Middle frontal gyrus (tissue), 1 donor: Measurements from ENCODE around the gene ADGRD2.

Source experiments
- DNase-seq: peaks from one replicate; pipeline ENCODE4 v3.0.0-alpha.2; 2015; ENCODE audit warnings: low spot score; ENCODE audit errors: extremely low spot score

The ADGRD2 gene

DNA sequence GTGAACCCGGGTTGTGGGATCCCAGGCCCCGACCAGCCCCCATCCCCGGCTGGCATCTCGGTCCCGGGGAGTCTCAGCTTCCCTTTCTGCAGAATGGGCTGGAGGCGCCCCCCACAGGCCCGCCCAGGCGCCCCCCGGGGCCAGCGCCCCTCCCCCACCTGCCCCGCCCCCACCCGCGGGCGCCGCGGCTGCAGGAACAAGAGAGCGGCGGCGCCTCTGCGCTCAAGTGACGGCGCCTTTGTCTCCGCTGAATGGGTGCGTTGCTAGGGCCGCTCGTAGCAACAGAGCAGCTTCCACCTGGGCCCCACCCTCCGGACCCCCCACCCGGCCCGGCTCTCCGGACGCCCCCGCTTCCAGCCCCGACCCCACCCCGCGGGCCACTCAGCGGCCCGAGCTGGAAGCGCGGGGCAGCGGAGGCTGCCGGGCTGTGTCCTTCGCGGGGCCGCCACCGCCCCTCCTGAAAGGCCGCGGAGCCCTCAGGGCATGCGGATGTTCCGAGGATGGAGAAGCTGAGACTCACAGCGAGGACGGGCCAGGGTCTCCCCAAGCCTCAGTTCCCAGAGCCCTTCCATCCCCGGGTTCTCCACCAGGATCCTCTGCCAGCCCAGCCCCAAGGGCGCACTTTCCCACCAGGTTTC is 27.5 kb downstream of the ADGRD2 start:
- DNase-seq = no peak

DNA sequence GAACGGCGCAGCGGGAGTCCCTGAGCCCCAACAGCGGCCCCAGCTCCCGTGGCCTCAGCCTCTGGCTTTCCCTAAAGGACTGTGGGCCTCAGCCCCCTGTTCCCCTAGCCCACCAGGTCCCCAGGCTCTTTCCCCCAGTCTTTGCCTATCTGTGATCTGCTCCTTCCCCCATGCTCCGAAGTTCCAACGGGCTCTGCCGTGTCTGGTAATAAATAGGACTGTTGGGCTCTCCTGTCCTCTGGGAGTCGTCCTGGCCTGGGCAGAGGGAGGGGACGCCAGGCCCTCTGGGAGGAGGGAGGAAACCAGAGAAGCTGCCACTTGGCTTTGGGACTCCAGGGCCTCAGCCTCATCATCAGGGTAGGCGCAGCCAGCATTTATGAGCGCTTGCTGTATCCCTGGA is 28.1 kb downstream of the ADGRD2 start:
- DNase-seq = no peak

DNA sequence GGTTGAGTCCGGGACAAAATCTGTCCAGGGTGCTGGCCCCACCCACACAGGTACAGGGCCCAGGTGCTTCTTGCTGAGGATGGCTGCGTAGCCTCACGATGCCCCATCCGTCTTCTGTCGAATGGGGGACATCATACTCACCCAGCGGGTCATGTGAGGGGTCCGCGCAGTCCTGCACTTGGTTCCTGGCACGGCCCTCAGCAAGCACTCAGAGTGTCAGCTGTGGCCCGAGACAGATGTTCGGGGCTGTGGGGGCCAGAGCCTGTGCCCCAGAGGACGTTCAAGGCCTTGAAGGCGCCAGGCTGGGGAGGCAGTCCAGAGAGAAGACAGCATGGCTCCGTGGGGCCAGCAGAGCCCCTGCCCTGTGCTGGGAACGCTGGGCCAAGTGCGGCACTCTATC is 29.1 kb downstream of the ADGRD2 start:
- DNase-seq = no peak

DNA sequence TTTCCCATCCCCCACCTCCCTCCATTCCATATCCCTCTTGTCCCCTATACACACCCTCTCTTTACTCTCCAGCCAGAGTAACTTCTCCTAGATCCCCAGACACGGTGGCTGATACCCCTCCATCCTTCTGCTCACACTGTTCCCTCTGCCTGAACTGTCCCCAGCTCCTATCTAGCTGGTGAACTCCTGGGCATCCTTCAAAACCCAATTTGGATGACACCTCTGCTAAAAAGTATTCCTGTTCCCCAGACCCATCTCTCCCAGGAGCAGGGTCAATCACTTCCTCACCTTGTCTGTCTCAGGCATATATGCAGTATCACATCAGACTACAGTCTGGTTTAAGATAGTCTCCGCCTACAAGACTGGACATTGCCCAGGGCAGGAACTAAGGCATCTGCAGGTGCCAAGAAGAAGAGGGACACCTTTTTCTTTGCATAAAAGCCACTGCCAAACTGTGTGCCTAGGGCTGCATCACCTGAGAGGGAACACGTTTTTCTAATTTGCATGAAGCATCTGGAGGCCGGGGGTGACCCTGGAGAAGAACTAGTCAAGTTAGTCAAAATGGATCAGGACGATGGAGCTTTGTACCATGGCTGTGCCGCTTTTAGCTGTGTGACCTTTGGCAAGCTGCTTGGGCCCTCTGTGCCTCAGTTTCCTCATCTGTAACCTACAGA is 29.8 kb downstream of the ADGRD2 start:
- DNase-seq = no peak

DNA sequence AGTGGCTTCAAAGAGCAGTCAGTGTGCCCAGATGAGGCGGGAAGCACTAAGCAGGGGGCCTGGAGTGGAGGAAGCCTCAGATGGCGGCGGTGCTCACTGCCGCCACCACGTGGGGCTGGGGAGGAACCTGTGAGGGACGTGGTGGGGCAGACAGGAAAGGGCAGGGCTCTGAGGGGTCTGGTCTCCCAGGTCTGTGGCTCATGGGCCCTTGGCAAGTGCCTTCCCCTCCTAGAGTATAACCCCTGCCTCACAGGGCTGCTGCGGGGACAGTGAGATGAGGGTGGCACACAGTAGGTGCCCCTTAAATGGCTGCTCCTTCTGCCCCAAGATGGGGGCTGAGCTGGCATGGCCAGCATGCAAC is 30.4 kb downstream of the ADGRD2 start:
- DNase-seq = no peak

DNA sequence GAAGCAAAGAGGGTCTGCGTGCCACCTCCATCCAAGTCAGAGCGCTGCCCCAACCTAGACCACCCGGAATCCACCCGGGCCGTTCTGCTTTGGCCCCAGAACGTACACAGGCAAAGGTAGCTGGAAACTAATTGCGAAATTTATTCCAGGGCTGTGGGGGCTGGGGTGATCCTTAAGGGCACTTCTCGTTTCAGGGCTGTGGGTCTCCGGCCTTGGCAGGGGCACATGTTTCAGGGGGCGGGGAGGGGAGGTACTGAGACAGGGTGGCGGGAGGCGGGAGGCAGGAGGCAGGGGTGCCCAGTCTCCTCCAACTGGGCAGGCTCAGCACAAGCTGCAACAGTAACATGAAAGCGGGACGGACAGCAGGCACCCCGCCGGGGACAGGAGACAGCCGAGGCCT is 30.9 kb downstream of the ADGRD2 start:
- no peak for DNase-seq

DNA sequence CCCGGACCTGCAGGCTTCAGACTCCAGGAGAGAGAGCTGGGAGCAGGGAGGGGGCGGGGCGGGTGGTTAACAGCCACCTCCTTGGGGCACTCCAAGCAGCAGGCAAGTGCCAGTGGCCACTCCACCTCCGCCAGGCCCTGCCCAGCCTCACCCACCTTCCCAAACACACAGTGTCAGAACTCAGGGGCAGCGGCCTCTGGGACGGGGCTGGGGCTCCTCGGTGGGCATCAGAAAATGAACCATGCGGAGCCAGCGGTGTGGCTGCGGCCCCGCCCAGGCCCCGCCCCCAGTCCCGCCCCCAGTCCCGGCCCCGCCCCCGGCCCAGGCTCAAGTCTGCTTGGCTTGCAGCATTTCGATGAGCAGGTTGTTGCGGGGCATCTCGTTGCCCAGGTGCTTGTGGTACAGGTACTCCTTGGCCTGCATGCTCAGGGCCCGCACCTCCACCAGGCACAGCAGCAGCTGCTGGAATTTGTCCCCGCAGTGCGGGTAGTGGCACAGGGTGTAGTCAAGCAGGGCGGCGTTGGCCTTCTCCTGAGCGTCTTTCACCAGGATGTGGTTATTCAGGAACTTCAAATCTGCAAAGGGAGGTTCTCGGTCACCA is 32.3 kb downstream of the ADGRD2 start:
- no peak for DNase-seq

DNA sequence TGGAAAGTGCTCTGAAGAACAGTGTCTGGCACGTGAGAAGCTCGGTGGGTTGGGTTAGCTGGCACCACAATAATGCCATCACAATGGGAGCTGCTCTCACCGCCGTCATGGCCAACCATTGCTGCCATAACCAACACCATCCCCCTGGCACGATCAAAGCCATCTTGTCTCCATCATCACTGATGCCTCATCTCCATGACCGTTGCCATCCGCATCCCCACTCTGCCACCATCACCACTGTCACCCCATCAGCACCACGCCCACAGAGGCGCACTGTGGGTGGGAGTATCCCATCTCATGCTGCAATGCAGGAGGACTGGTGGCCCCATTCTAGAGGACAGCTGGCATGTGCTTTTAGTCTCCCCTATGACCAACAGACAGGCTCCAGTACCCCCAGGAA is 33.2 kb downstream of the ADGRD2 start:
- no peak for DNase-seq

DNA sequence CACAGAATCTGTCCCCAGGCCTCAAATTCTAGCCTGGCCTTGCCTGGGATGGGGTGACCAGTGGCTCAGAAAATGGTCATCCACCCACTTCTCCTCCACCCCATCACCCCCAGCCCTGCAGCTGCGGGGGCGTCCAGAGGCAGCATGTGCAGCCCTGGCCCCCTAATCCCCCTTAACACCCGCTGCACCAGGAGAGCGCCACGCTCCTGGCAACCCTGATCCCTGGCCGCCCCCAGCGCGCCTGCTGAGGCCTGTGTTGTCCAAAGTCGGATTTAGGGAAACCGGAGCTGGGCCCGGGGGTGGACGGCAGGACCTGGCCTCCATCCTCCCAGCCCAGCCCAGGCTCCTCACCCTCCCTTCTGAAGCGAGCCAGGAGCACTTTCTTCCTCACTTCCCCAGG is 35.0 kb downstream of the ADGRD2 start:
- no peak for DNase-seq

DNA sequence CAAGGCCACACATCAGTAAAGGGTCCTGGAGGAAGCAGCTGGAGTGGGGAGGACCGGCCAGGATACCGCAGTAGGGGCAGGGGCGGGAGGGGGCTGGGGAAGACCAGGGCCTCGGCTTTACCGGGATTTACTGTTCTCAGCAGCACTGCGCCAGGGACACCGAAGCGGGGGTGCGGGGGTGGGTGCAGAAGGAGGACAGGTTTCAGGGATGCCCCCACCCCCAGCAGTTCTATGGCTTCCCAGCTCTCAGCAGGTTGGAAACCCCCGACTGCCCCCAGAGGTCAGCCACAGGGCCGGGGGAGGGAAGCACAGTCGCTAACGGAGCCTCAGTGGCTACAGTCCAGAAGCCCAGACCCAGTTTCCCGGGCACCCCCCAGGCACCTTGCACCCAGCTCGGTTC is 35.7 kb downstream of the ADGRD2 start:
- DNase-seq = no peak

DNA sequence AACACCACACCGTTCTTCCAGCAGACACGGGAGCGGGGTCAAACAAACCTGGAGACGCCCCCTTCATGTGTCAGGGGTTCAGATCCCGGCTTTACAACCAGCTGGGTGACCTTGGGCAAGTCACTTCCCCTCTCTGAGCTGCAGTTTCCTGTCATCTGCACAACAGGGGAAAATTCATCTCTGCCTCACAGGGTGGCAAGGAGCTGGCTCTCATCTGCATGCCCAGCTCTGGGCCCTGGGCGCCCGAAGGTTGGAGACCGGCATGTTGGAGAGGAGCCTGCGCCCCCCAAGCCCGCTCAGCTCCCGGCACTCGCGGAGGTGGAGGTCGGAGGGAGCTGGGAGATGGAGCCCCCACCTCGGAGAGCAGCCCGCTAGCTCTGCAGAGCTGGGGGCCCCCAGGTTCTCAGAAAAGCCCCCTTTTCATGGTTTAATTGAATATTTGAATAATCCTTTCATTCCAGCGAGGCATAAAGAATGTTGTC is 36.6 kb downstream of the ADGRD2 start:
- no peak for DNase-seq

DNA sequence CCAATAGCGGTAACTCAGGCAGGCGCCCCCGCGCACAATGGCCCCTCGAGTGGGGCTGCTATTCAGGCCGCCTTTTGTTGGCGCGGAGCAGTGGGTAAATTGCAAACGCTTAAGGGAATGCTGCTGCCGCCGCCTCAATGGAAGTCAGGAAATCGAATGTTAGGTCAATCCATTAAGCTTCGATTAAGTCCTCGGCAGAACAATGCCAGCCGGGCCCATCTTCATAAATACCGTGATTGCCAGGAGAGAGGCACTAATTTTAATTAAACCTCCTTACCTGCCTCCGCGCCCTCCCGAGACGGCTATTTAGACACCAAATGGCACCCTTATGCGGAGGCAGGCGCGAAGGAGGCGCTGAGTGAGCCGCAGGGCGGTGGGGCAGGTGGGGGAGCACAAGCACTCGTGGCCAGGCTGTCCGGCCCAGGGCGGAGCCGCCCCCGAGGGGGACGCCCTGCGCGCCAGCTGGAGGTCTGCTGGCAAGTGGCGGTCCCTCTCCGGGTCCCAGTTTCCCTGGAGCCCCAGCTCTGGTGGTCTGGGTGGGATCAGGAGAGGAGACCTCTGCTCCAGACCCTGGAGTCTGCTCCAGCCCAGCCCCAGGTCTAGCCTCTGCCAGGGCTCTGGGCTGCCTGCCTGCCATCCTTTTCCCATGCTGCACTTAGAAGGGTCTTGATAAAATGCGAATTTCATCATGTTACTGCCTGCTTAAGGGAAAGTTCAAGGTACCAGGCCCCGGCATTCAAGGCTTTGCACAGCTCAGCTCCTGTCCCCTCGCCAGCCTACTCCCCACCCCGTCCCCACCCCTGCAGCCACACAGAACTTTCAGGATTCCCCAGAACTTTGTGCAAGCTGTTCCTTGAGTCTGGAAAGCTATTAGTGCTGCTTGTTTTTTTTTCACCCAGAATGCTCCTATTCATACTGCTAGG is 37.3 kb downstream of the ADGRD2 start:
- DNase-seq = no peak

DNA sequence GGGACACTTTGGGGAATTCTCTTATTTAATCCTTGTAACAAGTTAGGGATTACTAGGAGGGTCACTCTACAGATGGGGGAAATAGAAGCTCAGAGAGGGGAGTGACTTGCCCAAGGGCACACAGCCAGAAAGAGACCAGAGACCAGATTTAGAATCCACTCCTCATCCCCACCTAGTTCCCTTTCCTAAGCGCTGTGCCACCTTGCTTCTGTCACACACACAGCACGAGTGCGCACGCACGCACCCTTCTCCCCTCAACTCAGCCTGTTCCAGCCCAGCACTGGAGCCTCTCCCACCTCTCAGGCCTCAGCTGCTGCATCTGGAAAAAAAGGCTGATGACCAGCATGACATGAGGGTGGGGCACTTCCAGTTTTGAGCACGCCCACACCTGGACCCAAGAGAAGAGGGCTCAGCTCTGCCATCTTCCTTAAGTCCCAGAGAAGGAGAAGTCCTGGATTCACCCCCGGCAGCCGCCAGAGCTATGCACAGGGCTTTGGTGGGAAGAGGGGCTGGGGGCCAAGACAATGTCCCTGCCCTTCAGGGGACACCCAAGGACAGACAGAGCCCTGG is 38.5 kb downstream of the ADGRD2 start:
- no peak for DNase-seq

DNA sequence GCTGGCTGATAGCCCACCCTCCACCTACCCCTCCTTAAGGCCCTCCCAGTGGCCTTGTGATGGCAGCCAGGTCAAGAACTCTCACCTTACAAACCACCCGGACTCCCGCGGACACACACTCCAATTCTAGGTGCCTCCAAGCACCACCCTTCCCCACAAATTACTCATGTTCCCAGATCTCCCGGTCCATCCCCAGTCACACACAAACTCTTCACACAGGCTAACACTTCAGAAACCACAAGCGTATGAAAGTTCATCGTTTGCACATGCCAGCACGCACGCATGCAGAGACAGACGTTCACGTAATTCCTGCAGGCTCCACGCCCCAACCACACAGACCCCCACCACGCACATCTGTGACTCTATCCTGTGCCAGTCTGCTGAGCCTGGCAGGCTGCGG is 39.0 kb downstream of the ADGRD2 start:
- no peak for DNase-seq

DNA sequence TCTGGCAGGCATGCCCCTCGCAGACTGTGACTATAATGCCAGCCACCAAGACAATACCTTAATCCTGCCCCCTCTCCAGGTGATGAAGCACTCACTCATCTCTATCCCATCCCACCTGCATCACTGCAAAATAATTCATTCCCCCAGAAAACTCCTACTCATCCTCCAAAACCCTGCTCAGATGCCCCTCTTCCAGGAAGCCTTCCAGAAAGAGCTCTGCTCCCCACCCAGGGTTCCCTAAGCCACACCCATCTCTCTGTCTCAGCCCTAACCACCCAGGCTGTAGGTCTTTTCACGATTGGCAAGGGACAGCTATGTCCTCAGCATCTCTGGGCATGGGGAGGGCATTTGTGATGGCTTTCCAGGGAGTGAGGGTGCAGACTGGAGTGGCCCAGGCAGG is 39.8 kb downstream of the ADGRD2 start:
- no peak for DNase-seq

DNA sequence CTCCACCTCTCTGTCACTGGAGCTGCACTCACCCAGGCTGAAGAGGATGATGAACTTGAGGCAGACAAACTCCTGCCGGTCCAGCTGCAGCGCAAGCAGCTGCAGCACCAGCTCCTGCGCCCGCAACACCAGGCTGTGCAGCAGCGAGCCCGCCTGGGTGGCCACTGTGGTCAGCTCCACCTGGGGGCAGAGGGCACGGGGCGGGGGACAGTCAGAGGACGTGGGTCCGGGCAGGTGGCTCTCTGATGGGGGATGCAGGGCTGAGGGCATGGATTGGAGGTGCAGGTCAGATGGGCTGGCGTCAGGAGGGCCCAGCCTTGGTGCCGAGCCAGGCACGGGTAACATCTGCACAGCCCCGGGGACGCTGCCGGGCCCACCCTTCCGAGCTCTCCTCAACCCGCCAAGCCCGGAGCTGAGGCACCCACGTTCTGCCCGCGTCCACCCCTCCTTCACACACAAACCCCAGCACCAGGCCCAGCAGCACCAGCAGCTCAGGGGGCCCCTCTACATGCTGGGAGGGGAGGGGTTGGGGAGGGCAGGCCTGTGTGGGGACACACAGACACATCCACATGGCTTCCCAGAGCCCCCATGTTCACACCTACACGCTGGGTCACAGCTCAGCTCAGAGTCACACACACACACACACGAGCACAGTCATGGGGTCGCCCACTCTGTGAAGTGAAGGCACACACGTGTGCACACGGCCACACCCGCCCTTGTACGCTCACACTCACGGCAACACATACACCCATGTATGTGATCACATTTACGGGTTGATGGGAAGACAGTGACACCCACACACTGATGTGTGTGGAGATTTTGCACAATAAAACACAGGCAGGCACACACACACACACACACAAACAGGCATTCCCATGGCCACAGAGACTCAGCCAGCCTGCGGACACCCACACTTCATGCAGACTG is 41.1 kb downstream of the ADGRD2 start:
- DNase-seq = no peak

DNA sequence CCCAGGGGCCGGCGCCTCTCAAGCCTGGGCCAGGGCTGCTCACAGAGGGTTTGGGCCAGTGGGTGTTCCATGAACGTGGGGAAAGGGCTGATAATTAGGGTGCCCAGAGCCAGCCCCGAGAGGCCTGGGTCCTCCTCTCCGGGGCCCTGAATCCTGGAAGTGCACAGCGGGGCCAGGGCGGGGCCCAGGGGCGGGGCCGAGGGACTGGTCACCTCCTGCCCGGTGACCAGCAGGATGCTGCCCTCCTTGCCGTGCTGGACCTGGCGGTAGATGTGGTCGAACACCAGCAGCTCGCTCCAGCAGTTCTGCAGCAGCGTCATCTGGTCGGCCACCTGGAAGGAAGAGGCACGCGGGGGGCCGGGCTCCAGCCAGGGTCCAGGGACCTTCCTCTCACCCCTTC is 42.6 kb downstream of the ADGRD2 start:
- no peak for DNase-seq

DNA sequence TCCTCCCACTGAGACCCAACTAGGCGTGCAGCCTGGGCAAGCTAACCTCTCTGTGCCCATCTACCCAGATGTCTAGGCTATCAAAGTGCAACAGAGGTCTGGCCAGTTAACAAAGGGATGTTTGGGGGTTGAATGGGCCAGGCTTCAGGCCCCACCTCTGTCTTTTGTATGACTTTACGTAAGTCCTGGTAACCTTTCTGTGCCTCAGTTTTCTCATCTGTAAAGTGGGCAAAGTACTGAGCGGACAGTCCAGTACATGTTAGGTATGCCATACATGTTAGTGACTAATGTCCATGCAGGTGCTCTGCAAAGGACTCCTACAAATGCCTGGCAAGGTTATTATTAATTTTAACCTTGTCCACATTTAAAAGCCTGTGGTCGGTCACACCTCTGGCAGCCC is 43.0 kb downstream of the ADGRD2 start:
- no peak for DNase-seq

DNA sequence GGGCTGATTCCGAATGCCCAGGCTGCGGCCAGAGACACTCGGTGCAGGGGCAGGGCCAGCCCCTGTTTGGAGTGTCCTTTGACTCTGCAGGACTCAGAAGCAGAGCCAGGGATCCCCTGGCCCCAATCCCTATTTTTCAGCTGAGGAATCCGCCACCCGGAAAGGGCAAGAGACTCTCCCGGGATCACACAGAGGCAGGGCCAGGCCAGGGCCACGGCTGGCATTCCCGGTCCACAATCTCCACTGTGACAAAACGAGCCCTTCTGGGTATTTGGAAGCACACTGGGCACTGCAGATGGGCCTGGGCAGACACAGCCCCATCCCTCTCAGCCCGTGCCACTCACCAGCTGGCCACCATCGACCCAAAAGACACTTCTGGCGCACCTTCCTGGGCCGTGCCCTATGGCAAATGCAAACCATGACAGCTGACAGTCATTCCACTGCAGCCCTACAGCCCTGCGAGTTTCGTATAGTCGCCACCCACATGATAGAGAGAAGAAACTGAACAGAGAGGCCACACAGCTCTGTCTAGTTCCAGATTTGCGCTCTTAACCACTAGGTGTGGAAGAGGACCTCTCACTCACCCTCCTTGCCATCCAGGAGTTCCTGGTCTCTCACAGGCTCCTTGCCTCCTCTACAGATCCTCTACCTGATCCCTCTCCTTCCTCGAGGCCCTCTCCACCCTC is 43.7 kb downstream of the ADGRD2 start:
- DNase-seq = no peak
